ENCODE results near the gene CR1L. TPM values are rescaled to one million over a fixed set of nuclear protein-coding genes. Genes with fewer than 3 reads are reported as not detected.
A peak's percentile ranks its signal among the peaks of the same experiment; 100 is the strongest.
"Not testable (repeated sequence)": the region's sequence is repeated elsewhere in the genome, so short reads cannot be mapped to it uniquely, and the experiment has no call there.

CR1L gene
- total RNA-seq, 2 donors from 2014 or later: 1.4 TPM; not detected in 1

DNA sequence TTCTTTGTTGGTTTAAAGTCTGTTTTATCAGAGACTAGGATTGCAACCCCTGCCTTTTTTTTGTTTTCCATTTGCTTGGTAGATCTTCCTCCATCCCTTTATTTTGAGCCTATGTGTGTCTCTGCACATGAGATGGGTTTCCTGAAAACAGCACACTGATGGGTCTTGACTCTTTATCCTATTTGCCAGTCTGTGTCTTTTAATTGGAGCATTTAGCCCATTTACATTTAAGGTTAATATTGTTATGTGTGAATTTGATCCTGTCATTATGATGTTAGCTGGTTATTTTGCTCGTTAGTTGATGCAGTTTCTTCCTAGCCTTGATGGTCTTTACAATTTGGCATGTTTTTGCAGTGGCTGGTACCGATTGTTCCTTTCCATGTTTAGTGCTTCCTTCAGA lies 16.5 kb downstream of the CR1L start:
- not testable (repeated sequence) for H3K36me3 Mint-ChIP-seq; H3K9me3 Mint-ChIP-seq; H3K27ac Mint-ChIP-seq; DNase-seq (ENCODE audit: low spot score in 2 of 2); ATAC-seq

DNA sequence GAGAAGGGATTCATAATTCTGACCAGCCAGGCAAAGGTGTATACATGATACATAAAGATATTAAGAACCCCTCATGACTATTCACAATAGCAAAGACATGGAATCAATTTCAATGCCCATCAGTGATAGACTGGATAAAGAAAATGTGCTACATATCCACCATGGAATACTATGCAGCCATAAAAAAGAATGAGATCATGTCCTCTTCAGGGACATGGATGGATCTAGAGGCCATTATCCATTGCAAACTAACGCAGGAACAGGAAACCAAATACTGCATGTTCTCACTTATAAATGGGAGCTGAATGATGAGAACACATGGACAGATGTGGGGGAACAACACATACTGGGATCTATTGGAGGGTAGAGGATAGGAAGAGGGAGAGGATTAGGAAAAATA lies 21.4 kb downstream of the CR1L start:
- Mint-ChIP-seq H3K36me3 (no peaks in the 10 kb centered on the region), H3K9me3 (no peaks in the 10 kb centered on the region), H3K27ac (no peak overlapping the region)
- ATAC-seq (no peak), DNase-seq (ENCODE audit: low spot score in 2 of 2) (no peak)

DNA sequence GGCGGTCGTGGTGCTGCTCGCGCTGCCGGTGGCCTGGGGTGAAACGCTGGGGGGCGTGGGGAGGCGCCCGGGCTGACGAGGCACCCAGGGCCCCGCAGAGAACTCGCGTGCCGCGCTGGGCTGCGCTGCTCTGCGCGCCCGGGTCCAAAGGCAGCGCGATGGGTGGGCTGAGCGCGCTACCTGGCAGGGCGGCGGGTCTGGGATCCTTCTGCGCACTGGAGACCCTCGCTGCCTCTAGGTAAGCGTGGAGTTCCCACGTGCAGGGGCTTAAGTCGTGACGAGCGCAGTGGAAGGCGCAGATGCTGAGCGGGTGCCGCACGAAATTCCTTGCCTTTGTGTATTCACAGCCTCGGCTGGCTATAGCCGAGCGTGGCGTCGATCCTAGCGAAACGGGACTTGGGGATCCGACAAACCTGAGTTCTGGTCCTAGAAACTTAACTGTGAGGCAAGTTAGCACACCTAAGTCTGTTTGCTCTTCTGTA lies 24.6 kb downstream of the CR1L start:
- no peak for DNase-seq (ENCODE audit: low spot score in 2 of 2)
- H3K36me3 Mint-ChIP-seq: no peaks in the 10 kb centered on the region
- H3K9me3 Mint-ChIP-seq: no peaks in the 10 kb centered on the region
- no peak for ATAC-seq
- H3K27ac Mint-ChIP-seq: no peak overlapping the region

DNA sequence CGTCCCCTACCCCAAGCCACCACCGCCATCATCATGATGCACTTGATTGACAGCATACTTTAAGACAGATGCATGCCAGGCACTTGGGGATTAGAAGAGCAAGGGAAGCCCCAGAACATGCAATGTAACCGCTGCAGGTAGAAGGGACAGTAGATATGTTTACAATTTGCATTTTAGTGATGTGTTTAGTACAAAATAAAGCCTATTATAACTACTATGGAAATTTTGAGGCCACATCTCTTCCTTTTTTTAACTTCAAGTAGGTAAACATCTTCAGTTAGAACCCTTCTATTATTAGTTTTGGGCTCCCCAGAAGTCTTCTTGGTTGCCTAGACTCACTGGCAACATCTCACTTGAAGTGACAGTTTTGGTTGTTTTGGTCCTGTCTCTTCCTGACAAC lies 25.3 kb downstream of the CR1L start:
- H3K36me3 Mint-ChIP-seq: no peaks in the 10 kb centered on the region
- H3K9me3 Mint-ChIP-seq: no peaks in the 10 kb centered on the region

DNA sequence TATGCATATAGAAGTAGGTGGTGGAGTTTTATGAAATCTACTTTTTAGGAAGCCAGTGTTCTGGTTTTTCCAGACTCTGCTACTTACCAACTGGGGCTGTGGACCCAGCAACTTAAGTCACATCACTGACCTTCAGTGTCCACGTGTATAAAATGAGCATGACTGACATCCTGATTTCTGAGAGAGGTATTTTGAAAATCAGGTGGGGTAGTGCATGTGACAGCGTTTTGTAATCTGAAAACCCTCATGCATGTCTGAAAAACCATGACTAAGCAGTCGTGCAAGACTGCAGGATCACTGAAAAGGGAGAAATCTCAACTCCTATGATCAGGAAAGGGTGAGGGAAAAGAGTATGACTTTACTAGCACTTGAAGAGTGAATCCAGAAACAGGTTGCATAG lies 26.1 kb downstream of the CR1L start:
- Mint-ChIP-seq H3K36me3 (no peaks in the 10 kb centered on the region), H3K27ac (no peak overlapping the region), H3K9me3 (no peaks in the 10 kb centered on the region)
- DNase-seq (ENCODE audit: low spot score in 2 of 2) (no peak), ATAC-seq (no peak)

More for the DNA sequence above, 25.3 kb downstream of the CR1L start:
- DNase-seq (ENCODE audit: low spot score in 2 of 2) (no peak), ATAC-seq (no peak)
- H3K27ac Mint-ChIP-seq: no peak overlapping the region

- DNase-seq (ENCODE audit: low spot score in 2 of 2): no peak
- ATAC-seq: peak in 1 of 2 donors; percentile 46
- Mint-ChIP-seq H3K27ac (no peak overlapping the region), H3K36me3 (no peaks in the 10 kb centered on the region), H3K9me3 (no peaks in the 10 kb centered on the region)
These were observed 27.7 kb downstream of the CR1L start for GRCh38 chr1:207672522-207673130.

DNA sequence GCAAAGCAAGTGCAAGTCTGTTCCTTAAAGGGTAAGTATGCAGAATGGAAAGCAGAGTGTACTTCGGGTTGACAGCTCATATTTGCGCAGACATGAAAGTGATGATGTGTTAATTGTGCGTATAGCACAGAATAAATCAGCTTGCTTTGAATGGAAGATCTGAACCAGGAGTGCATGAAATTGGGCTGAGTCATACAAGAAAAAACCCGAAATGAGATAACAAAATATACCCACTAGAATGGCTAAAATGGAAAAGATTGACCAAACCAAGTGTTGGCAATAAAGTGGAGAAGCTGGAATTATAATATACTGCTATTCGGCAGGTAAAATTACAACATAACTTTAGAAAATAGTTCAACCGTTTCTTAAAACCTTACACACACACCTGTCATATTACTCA lies 28.5 kb downstream of the CR1L start:
- DNase-seq (ENCODE audit: low spot score in 2 of 2): no peak
- Mint-ChIP-seq H3K27ac (no peak overlapping the region), H3K36me3 (no peaks in the 10 kb centered on the region), H3K9me3 (no peaks in the 10 kb centered on the region)
- ATAC-seq: peak in 1 of 2 donors; percentile 43

GRCh38 chr1:207676153-207676552 lies 31.2 kb downstream of the CR1L start:
- Mint-ChIP-seq H3K9me3 (no peaks in the 10 kb centered on the region), H3K36me3 (no peaks in the 10 kb centered on the region), H3K27ac (no peak overlapping the region)
- ATAC-seq (no peak), DNase-seq (ENCODE audit: low spot score in 2 of 2) (no peak)

GRCh38 chr1:207680590-207681388 lies 35.9 kb downstream of the CR1L start:
- not testable (repeated sequence) for H3K36me3 Mint-ChIP-seq; DNase-seq (ENCODE audit: low spot score in 2 of 2); H3K9me3 Mint-ChIP-seq; ATAC-seq; H3K27ac Mint-ChIP-seq

GRCh38 chr1:207682872-207683434 lies 38.0 kb downstream of the CR1L start:
- not testable (repeated sequence) for H3K9me3 Mint-ChIP-seq; DNase-seq (ENCODE audit: low spot score in 2 of 2); H3K36me3 Mint-ChIP-seq; ATAC-seq; H3K27ac Mint-ChIP-seq

DNA sequence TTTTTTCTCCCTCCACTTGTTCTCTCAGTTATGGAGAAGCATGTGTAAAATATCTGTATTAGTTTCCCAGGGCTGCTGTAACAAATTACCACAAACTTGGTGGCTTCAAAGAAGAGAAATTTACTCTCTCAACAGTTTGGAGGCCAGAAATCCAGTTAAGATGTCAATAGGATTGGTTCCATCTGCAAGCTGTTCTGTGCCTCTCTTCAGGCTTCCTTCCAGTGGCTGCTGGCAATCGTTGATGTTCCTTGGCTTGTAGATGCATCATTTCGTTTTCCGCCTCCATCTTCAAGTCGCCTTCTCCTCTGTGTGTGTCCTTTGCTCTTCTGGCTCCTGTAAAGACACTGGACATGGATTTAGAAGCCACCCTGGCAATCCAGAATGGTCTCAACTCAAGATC lies 45.6 kb downstream of the CR1L start:
- DNase-seq (ENCODE audit: low spot score in 2 of 2); H3K9me3 Mint-ChIP-seq; H3K36me3 Mint-ChIP-seq; ATAC-seq; H3K27ac Mint-ChIP-seq: not testable (repeated sequence)

DNA sequence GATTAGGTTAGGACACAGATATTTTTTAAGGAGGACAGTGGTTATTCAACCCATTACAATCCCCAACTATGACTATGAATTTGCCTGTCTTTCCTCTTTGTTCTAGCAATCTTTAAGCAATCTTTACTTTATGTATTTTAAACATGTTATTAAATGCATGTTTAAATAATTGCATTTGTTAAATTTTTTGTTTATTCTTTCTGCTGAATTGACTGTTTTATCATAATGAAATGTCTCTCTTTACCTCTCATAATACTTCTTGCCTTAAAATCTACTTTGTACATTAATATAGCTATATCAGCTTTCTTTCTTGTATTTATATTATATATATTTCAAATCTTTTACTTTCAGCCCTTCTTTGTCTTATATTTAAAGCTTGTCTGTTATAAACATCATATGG lies 46.1 kb downstream of the CR1L start:
- Mint-ChIP-seq H3K9me3 (no peaks in the 10 kb centered on the region), H3K36me3 (no peaks in the 10 kb centered on the region), H3K27ac (no peak overlapping the region)
- DNase-seq (ENCODE audit: low spot score in 2 of 2) (no peak), ATAC-seq (no peak)

DNA sequence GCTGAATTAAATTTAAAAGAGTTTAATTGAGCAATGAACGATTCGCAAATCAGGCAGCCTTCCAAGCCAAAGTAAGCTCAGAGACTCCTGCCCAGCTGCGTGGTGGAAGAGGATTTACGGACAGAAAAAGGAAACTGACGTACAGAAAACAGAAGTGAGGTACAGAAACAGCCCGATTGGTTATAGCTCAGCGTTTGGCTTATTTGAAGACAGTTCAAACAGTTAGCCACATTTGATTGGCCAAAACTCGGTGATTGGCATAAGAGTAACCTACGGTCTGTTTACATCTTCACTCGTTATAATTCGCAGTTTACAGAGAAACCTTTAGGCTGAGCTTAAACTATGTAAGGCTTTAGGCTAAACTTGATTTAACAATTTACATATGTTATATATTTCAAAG lies 46.9 kb downstream of the CR1L start:
- no peaks in the 10 kb centered on the region for H3K9me3 Mint-ChIP-seq
- H3K27ac Mint-ChIP-seq: no peak overlapping the region
- no peaks in the 10 kb centered on the region for H3K36me3 Mint-ChIP-seq
- DNase-seq (ENCODE audit: low spot score in 2 of 2) (no peak), ATAC-seq (no peak)

GRCh38 chr1:207692291-207692690 lies 47.4 kb downstream of the CR1L start:
- ATAC-seq; DNase-seq (ENCODE audit: low spot score in 2 of 2); H3K36me3 Mint-ChIP-seq; H3K27ac Mint-ChIP-seq; H3K9me3 Mint-ChIP-seq: not testable (repeated sequence)

- H3K9me3 Mint-ChIP-seq: no peaks in the 10 kb centered on the region
- DNase-seq (ENCODE audit: low spot score in 2 of 2) (no peak), ATAC-seq (no peak)
- H3K36me3 Mint-ChIP-seq: no peaks in the 10 kb centered on the region
- H3K27ac Mint-ChIP-seq: no peak overlapping the region
These were observed 51.0 kb downstream of the CR1L start for GRCh38 chr1:207695891-207696290.

GRCh38 chr1:207698822-207699483 lies 54.0 kb downstream of the CR1L start:
- peak in 1 of 2 donors; percentile 56 for ATAC-seq

GRCh38 chr1:207702317-207702716 lies 57.4 kb downstream of the CR1L start:
- Mint-ChIP-seq H3K9me3 (no peaks in the 10 kb centered on the region), H3K27ac (no peak overlapping the region), H3K36me3 (no peaks in the 10 kb centered on the region)
- ATAC-seq (no peak), DNase-seq (ENCODE audit: low spot score in 2 of 2) (no peak)

More at GRCh38 chr1:207698822-207699483, 54.0 kb downstream of the CR1L start:
- DNase-seq (ENCODE audit: low spot score in 2 of 2): peak in 1 of 2 donors; percentile 46
- H3K9me3 Mint-ChIP-seq: no peaks in the 10 kb centered on the region
- H3K36me3 Mint-ChIP-seq: no peaks in the 10 kb centered on the region
- no peak overlapping the region for H3K27ac Mint-ChIP-seq
